K562 (cell line): ENCODE data around the gene B3GAT3. TPM values are rescaled to one million over a fixed set of nuclear protein-coding genes. Genes with fewer than 3 reads are reported as not detected.

Experiments
- ATAC-seq: fragments of 200-7000 bp; cut with Tn5 transposase; 3 replicates; pipeline ENCODE4 v1.9.1; 2020; ENCODE audit warnings: moderate library complexity
- BruUV-seq: library from RNA; stranded (reverse); fragments of 400-500 nt; replicated peaks from 2 replicates; lab custom pipeline; 2021; lab: Mats Ljungman, UMichigan
- CTCF ChIA-PET: fragments of 300-600 bp; formaldehyde crosslinking; extraction: SDS; loops from one replicate; lab custom pipeline; 2021; ENCODE audit warnings: low intra/inter-chr PET ratio; lab: Yijun Ruan, JAX
- POLR2A ChIA-PET: fragments of 300-600, 350-650 bp; sonication (Branson Sonifier 250); formaldehyde crosslinking; extraction: SDS; loops from one replicate; lab custom pipeline; 2021; ENCODE audit warnings: antibody characterized with exemption, inconsistent platforms; lab: Yijun Ruan, JAX
- DNase-seq, 4 experiments: peaks; one replicate each; pipeline versions ENCODE4 v3.0.0 to v3.0.0-alpha.2; 2011 to 2018; ENCODE audit warnings: low spot score in 3 of 4, mixed read lengths in 3 of 4; ENCODE audit errors: extremely low read depth in 1 of 4
- FAIRE-seq: peaks from 2 replicates; lab custom pipeline; 2011; peaks lifted over from hg19 to GRCh38; lab: Jason Lieb, UNC
- H2AFZ ChIP-seq: 2 replicates; pipeline ENCODE4 v1.6.0; 2011; ENCODE audit warnings: low read depth, low read length, control low read depth, inconsistent platforms
- H3K27ac ChIP-seq: fragments of 200-600 bp; 3 replicates; pipeline ENCODE4 v1.8.0; 2011; ENCODE audit warnings: low read depth, mild to moderate bottlenecking, control low read depth, inconsistent platforms, low read length, moderate library complexity, mixed read lengths; ENCODE audit errors: extremely low read depth
- H3K27me3 ChIP-seq, 2 experiments: fragments of 300-600 bp in 1 of 2; 2 replicates in 1 of 2; 3 replicates in 1 of 2; pipeline versions ENCODE4 v1.6.0 to v1.8.0; 2011; ENCODE audit warnings: inconsistent platforms in 2 of 2, low read length in 2 of 2, mild to moderate bottlenecking in 1 of 2, mixed read lengths in 1 of 2, moderate library complexity in 1 of 2; ENCODE audit not compliant: control insufficient read depth in 2 of 2, insufficient read depth in 2 of 2
- H3K36me3 ChIP-seq: fragments of 300-600 bp; 3 replicates; pipeline ENCODE4 v1.8.0; 2011; ENCODE audit warnings: mild to moderate bottlenecking, low read length, inconsistent platforms; ENCODE audit not compliant: control insufficient read depth, insufficient read depth
- H3K4me1 ChIP-seq, 2 experiments: fragments of 200-600 bp in 1 of 2; replicated peaks in 1 of 2; 2 replicates in 1 of 2; 3 replicates in 1 of 2; pipeline versions ENCODE4 v1.5.1 to v1.8.0; 2011; ENCODE audit warnings: inconsistent platforms in 2 of 2, low read length in 2 of 2, mild to moderate bottlenecking in 1 of 2, mixed read lengths in 1 of 2, moderate library complexity in 1 of 2; ENCODE audit not compliant: control insufficient read depth in 2 of 2, insufficient read depth in 2 of 2
- H3K4me2 ChIP-seq: 2 replicates; pipeline ENCODE4 v1.6.1; 2011; ENCODE audit warnings: low read length, control low read depth, inconsistent platforms, mixed read lengths; ENCODE audit not compliant: insufficient read depth
- H3K4me3 ChIP-seq: fragments of 200-600 bp; sonication (generic), shearing (Covaris generic); 2 replicates; pipeline ENCODE4 v1.5.1; 2016; ENCODE audit warnings: control low read depth, inconsistent platforms
- H3K79me2 ChIP-seq: fragments of 200-600 bp; 3 replicates; pipeline ENCODE4 v1.8.0; 2011; ENCODE audit warnings: low read length, inconsistent platforms; ENCODE audit not compliant: control insufficient read depth, insufficient read depth
- H3K9ac ChIP-seq, 2 experiments: 2 replicates each; pipeline versions ENCODE4 v1.6.0 to v1.6.1; 2011; ENCODE audit warnings: low read depth in 2 of 2, low read length in 2 of 2, control low read depth in 1 of 2, inconsistent platforms in 1 of 2, mild to moderate bottlenecking in 1 of 2, mixed read lengths in 1 of 2; ENCODE audit not compliant: insufficient read depth in 1 of 2
- H3K9me1 ChIP-seq: one replicate; pipeline ENCODE4 v1.6.0; 2011; ENCODE audit warnings: inconsistent platforms, mild to moderate bottlenecking, low read length, moderate library complexity; ENCODE audit not compliant: control insufficient read depth, insufficient read depth
- H3K9me3 ChIP-seq: replicated peaks from 2 replicates; pipeline ENCODE4 v1.5.1; 2011; ENCODE audit warnings: low read depth, low read length, inconsistent platforms; ENCODE audit not compliant: control insufficient read depth, insufficient read depth
- H4K20me1 ChIP-seq: replicated peaks from 2 replicates; pipeline ENCODE4 v1.6.1; 2011; ENCODE audit warnings: low read length, inconsistent platforms, mixed read lengths; ENCODE audit not compliant: control insufficient read depth, insufficient read depth
- ADNP ChIP-seq: fragments of 200-800 bp; sonication (Bioruptor generic); IDR thresholded peaks from 2 replicates; pipeline ENCODE4 v1.6.1; 2016; ENCODE audit warnings: missing genetic modification characterization, missing compliant biosample characterization
- C11orf30 ChIP-seq: fragments of 450-650 bp; IDR thresholded peaks from 2 replicates; pipeline ENCODE4 v1.6.1; 2016; ENCODE audit warnings: low read depth, mild to moderate bottlenecking
- KDM5B ChIP-seq: fragments of 200-600 bp; sonication (generic); IDR thresholded peaks from 2 replicates; pipeline ENCODE4 v1.6.1; 2012; ENCODE audit warnings: low read depth, mild to moderate bottlenecking, moderate library complexity, low read length, control low read depth, inconsistent platforms; ENCODE audit not compliant: insufficient replicate concordance
- LEF1 ChIP-seq: fragments of 450-650 bp; IDR thresholded peaks from 2 replicates; pipeline ENCODE4 v1.6.1; 2016; ENCODE audit warnings: mild to moderate bottlenecking
- MEIS2 ChIP-seq: fragments of 450-650 bp; IDR thresholded peaks from 2 replicates; pipeline ENCODE4 v1.6.1; 2014; ENCODE audit warnings: mild to moderate bottlenecking; ENCODE audit not compliant: partially characterized antibody
- RBFOX2 ChIP-seq: fragments of 200-400 bp; formaldehyde crosslinking; IDR thresholded peaks from 2 replicates; pipeline ENCODE4 v1.6.1; 2017; ENCODE audit warnings: low read depth, mild to moderate bottlenecking, low read length, moderate library complexity
- RFX7 ChIP-seq: fragments of 250-450 bp; sonication (Bioruptor Pico); IDR thresholded peaks from 2 replicates; pipeline ENCODE4 v1.5.1; 2021; ENCODE audit warnings: mild to moderate bottlenecking
- XRCC4 ChIP-seq: IDR thresholded peaks from one replicate; pipeline ENCODE4 v1.6.1; 2011; ENCODE audit not compliant: insufficient read depth, insufficient read length; ENCODE audit errors: extremely low read depth
- ZNF75A ChIP-seq: fragments of 450-650 bp; formaldehyde crosslinking; IDR thresholded peaks from 2 replicates; pipeline ENCODE4 v1.4.0; 2020; ENCODE audit warnings: mild to moderate bottlenecking
- WGBS: fragments of 100-300 bp; shearing (Covaris generic); methylation state at CpG from one replicate; pipeline ENCODE4 v1.1.6; 2016; ENCODE audit warnings: low coverage, mixed read lengths; ENCODE audit not compliant: insufficient coverage; ENCODE audit errors: missing lambda C conversion rate; 5-methylcytosine and 5-hydroxymethylcytosine counted together
- in situ Hi-C: fragments of 300-500 bp; cut with MboI; formaldehyde crosslinking; loops from 4 replicates; pipeline ENCODE4 v1.15.0; 2018; ENCODE audit warnings: inconsistent platforms, mixed read lengths
- intact Hi-C: fragments of 100-400 bp; cut with micrococcal nuclease; formaldehyde crosslinking; loops from 2 replicates; pipeline ENCODE4 v1.14.2; 2022
- polyA plus RNA-seq, 8 experiments: library from polyadenylated mRNA; depleted of rRNA in 4 of 8; stranded (reverse) in 5 of 8; unstranded in 3 of 8; fragments of >200 nt; fragmentation: Nextera tagmentation in 2 of 8; fragmentation: Illumina TruSeq in 1 of 8; extraction: Ambion mirVana in 2 of 8; extraction: Trizol in 1 of 8; gene quantifications; 2 replicates each; pipeline versions ENCODE4 v1.2.1 to v1.2.3, GENCODE V29; 2011 to 2014; ENCODE audit warnings: inconsistent platforms in 1 of 8, missing spikeins in 1 of 8
- total RNA-seq, 7 experiments: library from RNA; depleted of rRNA in 6 of 7; stranded (reverse); fragments of >200 nt in 6 of 7; fragmentation: Illumina TruSeq in 2 of 7; extraction: Trizol in 2 of 7; gene quantifications; 2 replicates each; pipeline versions ENCODE4 v1.2.1 to v1.2.3, GENCODE V29; 2011 to 2021; ENCODE audit warnings: low replicate concordance in 1 of 7
- TF ChIP-seq, protein P1 (sequence below): fragments of 200-800 bp; sonication (Bioruptor generic); IDR thresholded peaks from 2 replicates; pipeline ENCODE4 v1.6.1; 2017; ENCODE audit warnings: missing genetic modification characterization, missing compliant biosample characterization

B3GAT3 gene
- total and polyA plus RNA-seq, 9 of the 15 experiments (the other 6 are each of a cell fraction or from before 2014, with no cell fraction given), result 0.30 to 64.0 (median 21.4) TPM

DNA sequence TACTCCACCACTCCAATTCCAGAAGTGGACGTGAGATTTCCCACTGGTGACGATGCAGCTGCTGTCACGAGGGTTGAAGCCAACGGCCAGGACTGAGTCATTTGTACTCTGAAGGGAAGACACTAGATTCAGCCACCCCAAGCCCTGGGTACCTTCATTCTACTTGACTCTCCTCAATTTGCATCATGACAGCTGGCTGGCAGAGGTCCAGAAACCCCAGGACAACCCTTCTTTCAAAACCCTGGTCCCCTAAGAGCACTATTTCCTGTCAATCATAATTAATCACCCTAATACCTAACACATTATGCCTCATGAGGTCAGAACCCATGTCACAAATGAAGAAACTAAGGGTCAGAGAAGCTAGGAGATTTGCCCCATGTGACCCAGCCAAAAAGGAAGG lies 14.1 kb downstream of the B3GAT3 start (continued):
- TF ChIP-seq C11orf30 (no peak), ADNP (tag) (no peak), ZNF75A (no peak), MEIS2 (peak; percentile 50), XRCC4 (no peak), LEF1 (no peak), KDM5B (no peak)
- TF ChIP-seq, protein P1, sequence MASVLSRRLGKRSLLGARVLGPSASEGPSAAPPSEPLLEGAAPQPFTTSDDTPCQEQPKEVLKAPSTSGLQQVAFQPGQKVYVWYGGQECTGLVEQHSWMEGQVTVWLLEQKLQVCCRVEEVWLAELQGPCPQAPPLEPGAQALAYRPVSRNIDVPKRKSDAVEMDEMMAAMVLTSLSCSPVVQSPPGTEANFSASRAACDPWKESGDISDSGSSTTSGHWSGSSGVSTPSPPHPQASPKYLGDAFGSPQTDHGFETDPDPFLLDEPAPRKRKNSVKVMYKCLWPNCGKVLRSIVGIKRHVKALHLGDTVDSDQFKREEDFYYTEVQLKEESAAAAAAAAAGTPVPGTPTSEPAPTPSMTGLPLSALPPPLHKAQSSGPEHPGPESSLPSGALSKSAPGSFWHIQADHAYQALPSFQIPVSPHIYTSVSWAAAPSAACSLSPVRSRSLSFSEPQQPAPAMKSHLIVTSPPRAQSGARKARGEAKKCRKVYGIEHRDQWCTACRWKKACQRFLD (CRISPR knock-in tag), result no peak

DNA sequence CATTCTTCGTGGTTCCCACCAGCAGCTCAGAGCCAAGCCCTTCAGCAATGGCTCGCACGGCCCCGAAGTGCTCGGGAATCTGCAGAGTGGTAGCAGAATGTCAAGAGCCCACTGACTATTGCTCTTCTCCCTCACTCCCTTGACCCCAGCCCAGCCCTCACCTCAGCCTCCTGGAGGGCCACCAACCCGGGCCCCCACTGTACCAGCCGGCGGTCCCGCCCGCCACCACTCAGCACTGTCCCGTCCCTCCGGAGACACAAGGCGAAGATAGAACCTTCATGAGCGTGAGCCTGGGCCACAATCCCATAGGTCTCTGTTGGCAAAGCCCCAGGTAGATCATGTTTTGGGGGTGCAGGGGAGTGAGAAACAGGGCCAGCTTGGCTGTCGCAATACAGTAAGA lies 15.9 kb downstream of the B3GAT3 start:
- H3K9me3 ChIP-seq, result no peaks in the 10 kb centered on the region
- TF ChIP-seq RFX7 (CRISPR knock-in tag) (no peak), RBFOX2 (0 out of 2 replicates have a peak, but pooled peaks have one; percentile 23)
- TF ChIP-seq, all 486 proteins: peak for 1
- Histone ChIP-seq H3K36me3 (peaks cover 77% of the 10 kb centered on the region; the same call in 2 of the 3 replicates), H3K4me3 (no peak overlapping the region), H3K4me2 (no peak overlapping the region), H2AFZ (no peak overlapping the region), H3K27me3 (no peaks in the 10 kb centered on the region), H4K20me1 (no peaks in the 10 kb centered on the region), H3K27ac (no peak overlapping the region), H3K9ac (peak overlapping the region in 1 of 2 experiments; percentile 71; a peak in 1 of 4 replicates), H3K9me1 (no peaks in the 10 kb centered on the region), H3K79me2 (peaks cover 21% of the 10 kb centered on the region), H3K4me1 (peaks cover 8 to 54% of the 10 kb centered on the region in 2 experiments)
- ATAC-seq (no peak), DNase-seq (no peak), FAIRE-seq (no peak)
- POLR2A ChIA-PET, result interaction anchor here (1.1 to 1.6 kb wide), 2 partner anchors 14 to 15 kb away, joined by 4 to 7 read pairs; no protein-coding TSS in a partner anchor
- whole genome bisulfite sequencing, result 94% methylated on average over 15 of the region's 15 CpGs
- intact Hi-C loops (no loop called here), in situ Hi-C loops (no loop called here)
- CTCF ChIA-PET, result no interaction called here
- BruUV-seq, result no TSS peak
